Heart right ventricle (tissue), 16 donors: ENCODE results near the gene KDM5B. TPM values are rescaled to one million over a fixed set of nuclear protein-coding genes. Genes with fewer than 3 reads are reported as not detected.

Experiments used
- ATAC-seq, 8 donors: fragments of 200-7000 bp; cut with Tn5 transposase; one replicate each; pipeline ENCODE4 v1.9.1; 2020; ENCODE audit warnings: mild to moderate bottlenecking in 8 of 8, moderate library complexity in 8 of 8, moderate number of reproducible peaks in 1 of 8
- DNase-seq, 2 donors: peaks; one replicate each; pipeline ENCODE4 v3.0.0-alpha.2; 2020
- H3K27ac ChIP-seq, 10 donors: fragments of 200-600 bp; sonication (generic) in 2 of 10; one replicate each; pipeline versions ENCODE4 v1.5.0 to v1.8.0; 2020 to 2022; ENCODE audit warnings: mild to moderate bottlenecking in 3 of 10
- H3K27me3 ChIP-seq, 7 donors: fragments of 200-600 bp; one replicate each; pipeline ENCODE4 v1.8.0; 2021 to 2022; ENCODE audit warnings: mild to moderate bottlenecking in 2 of 7
- H3K36me3 ChIP-seq, 9 donors: fragments of 200-600 bp; sonication (generic) in 1 of 9; one replicate each; pipeline versions ENCODE4 v1.5.0 to v1.8.0; 2020 to 2022; ENCODE audit warnings: mild to moderate bottlenecking in 2 of 9
- H3K4me1 ChIP-seq, 9 donors: fragments of 200-600 bp; sonication (generic) in 1 of 9; one replicate each; pipeline versions ENCODE4 v1.5.0 to v1.8.0; 2020 to 2022; ENCODE audit warnings: mild to moderate bottlenecking in 4 of 9
- H3K4me3 ChIP-seq, 10 donors: fragments of 200-600 bp; sonication (generic) in 2 of 10; one replicate each; pipeline versions ENCODE4 v1.5.0 to v1.8.0; 2020 to 2022; ENCODE audit warnings: mild to moderate bottlenecking in 7 of 10, moderate library complexity in 2 of 10
- H3K9me3 ChIP-seq, 11 donors: fragments of 200-600 bp in 10 of 11; sonication (generic) in 2 of 11; one replicate each; pipeline versions ENCODE4 v1.5.0 to v1.8.0; 2013 to 2022; ENCODE audit warnings: mild to moderate bottlenecking in 2 of 11, control low read depth in 1 of 11, moderate library complexity in 1 of 11
- CTCF ChIP-seq, 9 donors: fragments of 200-600 bp; sonication (generic) in 2 of 9; IDR thresholded peaks; one replicate each; pipeline versions ENCODE4 v1.5.0 to v1.8.0; 2021 to 2022; ENCODE audit warnings: antibody characterized with exemption in 9 of 9, mild to moderate bottlenecking in 5 of 9, moderate library complexity in 1 of 9
- WGBS, 2 donors: extraction: QIAGEN DNeasy Blood & Tissue Kit; methylation state at CpG; one replicate each; pipeline ENCODE4 v1.1.7; 2013; ENCODE audit warnings: inconsistent platforms in 1 of 2; 5-methylcytosine and 5-hydroxymethylcytosine counted together
- intact Hi-C, 10 donors: fragments of 100-400 bp; cut with DNase I; formaldehyde crosslinking; loops; one replicate each; pipeline versions ENCODE4 v1.11.1 to v1.14.2; 2022
- polyA plus RNA-seq, 2 donors: library from polyadenylated mRNA; stranded (reverse); fragments of 200-250 nt; gene quantifications; one replicate each; pipeline ENCODE4 v1.2.3, GENCODE V29; 2013
- total RNA-seq, 10 donors: library from RNA; stranded (reverse); fragmentation: NEBNext Ultra II Directional in 3 of 10; extraction: Animal tissue kit (Norgen Biotek cat#: 25700) in 3 of 10; gene quantifications; one replicate each; pipeline versions ENCODE4 v1.2.1 to v1.2.4, GENCODE V29; 2021 to 2023
- donor health status: Arrhythmogenic right ventricular cardiomyopathy.
- donor health status: ischemic (EF 13 %, LVEDD 7.1; RV severe dilation, severe dysfunction).
- donor health status: healthy with polysubstance abuse.
- donor health status: DM: no; HTN: yes; CAD: no.
- donor health status: DM: no; HTN: no; CAD: no.
- donor health status: ischemic (EF 25% LVEDD 6.9; RV normal size, moderate dysfunction).
- donor health status: ischemic (EF 25% LVEDD 5.7; RV mildly dilated, moderate dysfunction).
- donor health status: healthy.
- donor health status: DM: yes; HTN: yes; CAD: no.
- donor health status: Ischemic cardiomyopathy.
- donor health status: ischemic (EF 35%, LVEDD 5.7; RV mildly dilated, moderate dysfunction).
- donor health status: nonischemic (EF 11% LVEDD 7.7; RV severe dilation, severe dysfunction).
- donor health status: DM: yes; HTN: yes; CAD: no.
- donor health status: PGD.
- donor health status: ischemic (EF 29% LVEDD 5.4; RV normal size, mild dysfunction).
- donor health status: nonischemic (EF 23%, LVEDD 6.1; RV moderate dilation, normal function).

KDM5B gene
- total and polyA plus RNA-seq, 12 donors = 4.9 to 18.5 (median 13.6) TPM

DNA sequence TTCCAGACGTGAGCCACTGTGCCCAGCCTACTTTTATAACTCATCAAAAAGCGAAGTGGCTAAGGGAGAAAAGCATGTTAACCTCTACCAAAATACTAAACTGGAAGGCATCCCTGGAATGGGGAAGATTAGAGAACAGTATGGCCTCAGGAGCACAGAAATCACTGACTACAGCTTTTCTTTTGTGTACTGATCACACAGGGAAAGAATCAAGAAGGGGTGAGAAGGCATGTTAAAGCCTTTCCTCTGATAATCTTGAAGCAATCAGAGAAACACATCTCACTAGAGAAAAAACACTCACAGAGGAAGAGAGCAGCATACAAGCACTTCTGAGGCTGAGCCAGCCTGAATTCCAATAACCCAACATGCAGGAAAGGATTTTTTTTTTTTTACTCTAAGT, 13.2 kb upstream of the KDM5B start:
- DNase-seq (no peak), ATAC-seq (no peak)
- Histone ChIP-seq H3K4me3 (no peak overlapping the region), H3K4me1 (no peaks in the 10 kb centered on the region), H3K27ac (no peak overlapping the region), H3K36me3 (no peaks in the 10 kb centered on the region), H3K9me3 (no peaks in the 10 kb centered on the region), H3K27me3 (peaks cover 0 to 21% (median 3%) of the 10 kb centered on the region in 7 donors)
- TF ChIP-seq CTCF (IDR thresholded peaks at IDR 0.05) = no peak
- intact Hi-C loops = no loop called here
- WGBS, 2 donors = 62% methylated on average over 2 of the region's 2 CpGs

DNA sequence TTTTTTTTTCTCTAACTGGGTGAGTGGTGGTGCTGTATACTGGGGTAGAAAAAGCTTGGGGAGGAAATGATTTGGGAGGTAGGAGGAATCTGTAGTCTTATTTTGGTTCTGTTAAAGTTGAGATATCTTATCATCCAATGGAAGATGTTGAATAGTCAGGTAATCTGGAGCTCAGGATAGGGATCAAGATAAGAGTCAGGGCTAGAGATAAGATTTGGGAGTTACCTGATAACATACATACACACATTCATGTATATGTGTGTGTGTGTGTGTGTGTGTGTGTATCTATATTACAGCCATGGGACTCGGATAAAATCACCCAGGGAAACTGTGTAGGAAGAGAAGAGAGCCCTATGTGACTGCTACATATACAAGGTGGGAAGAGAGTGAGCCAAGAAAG, 10.6 kb upstream of the KDM5B start:
- no peak for TF ChIP-seq CTCF (IDR thresholded peaks at IDR 0.05)
- intact Hi-C loops = loop anchor here in 1 of 10 donors (5.0 kb wide), 1 partner anchor 38 kb away; no protein-coding TSS in a partner anchor
- no peaks in the 10 kb centered on the region for H3K9me3 ChIP-seq

GRCh38 chr1:202815120-202815519, 6.9 kb upstream of the KDM5B start:
- H3K27me3 ChIP-seq = no peaks in the 10 kb centered on the region
- DNase-seq (no peak), ATAC-seq (no peak)
- TF ChIP-seq CTCF (IDR thresholded peaks at IDR 0.05) = no peak
- no peaks in the 10 kb centered on the region for H3K36me3 ChIP-seq
- 86 to 88% methylated on average over 10 of the region's 10 CpGs for WGBS, 2 donors
- no peak overlapping the region for H3K27ac ChIP-seq
- H3K9me3 ChIP-seq = no peaks in the 10 kb centered on the region
- peaks cover 4 to 14% (median 10%) of the 10 kb centered on the region in 9 donors for H3K4me1 ChIP-seq
- no peak overlapping the region for H3K4me3 ChIP-seq
- intact Hi-C loops = loop anchor here in 1 of 10 donors (5.0 kb wide), 1 partner anchor 42 kb away; no protein-coding TSS in a partner anchor

More for the DNA sequence above, 10.6 kb upstream of the KDM5B start:
- no peaks in the 10 kb centered on the region for H3K36me3 ChIP-seq
- DNase-seq (no peak), ATAC-seq (no peak)
- no peak overlapping the region for H3K4me3 ChIP-seq
- peaks cover 0 to 5% (median 0%) of the 10 kb centered on the region in 7 donors for H3K27me3 ChIP-seq
- H3K27ac ChIP-seq = no peak overlapping the region
- WGBS, 2 donors = 72 to 77% methylated on average over 1 of the region's 1 CpG
- H3K4me1 ChIP-seq = no peaks in the 10 kb centered on the region

- Histone ChIP-seq H3K4me1 (peaks cover 4 to 29% (median 20%) of the 10 kb centered on the region in 9 donors), H3K36me3 (no peaks in the 10 kb centered on the region), H3K27ac (no peak overlapping the region), H3K4me3 (no peak overlapping the region), H3K9me3 (no peaks in the 10 kb centered on the region), H3K27me3 (no peaks in the 10 kb centered on the region)
- no peak for DNase-seq
- intact Hi-C loops = loop anchor here in 1 of 10 donors (5.0 kb wide), 1 partner anchor 75 kb away; the partner anchor contains the start of gene RABIF
- no peak for ATAC-seq
- TF ChIP-seq CTCF (IDR thresholded peaks at IDR 0.05) = no peak
- WGBS, 2 donors = 61 to 73% methylated on average over 9 of the region's 9 CpGs
Observed at GRCh38 chr1:202812176-202813026, 4.2 kb upstream of the KDM5B start.
